Progenitor cell of endocrine pancreas (in vitro differentiated cells): Measurements from ENCODE around the gene RMDN2. TPM values are rescaled to one million over a fixed set of nuclear protein-coding genes. Genes with fewer than 3 reads are reported as not detected.

Experiments used
- DNase-seq: peaks from one replicate; pipeline ENCODE4 v3.0.0; 2021; ENCODE audit warnings: low spot score; ENCODE audit not compliant: unreplicated experiment
- H3K27ac Mint-ChIP-seq: 2 replicates; pipeline ENCODE4 v1.8.0; 2021; ENCODE audit warnings: mild to moderate bottlenecking, moderate library complexity, mixed read lengths
- H3K27me3 Mint-ChIP-seq: 2 replicates; pipeline ENCODE4 v1.8.0; 2021; ENCODE audit warnings: mixed read lengths
- H3K36me3 Mint-ChIP-seq: 2 replicates; pipeline ENCODE4 v1.8.0; 2022; ENCODE audit warnings: mixed read lengths; ENCODE audit not compliant: insufficient read depth
- H3K4me1 Mint-ChIP-seq: 2 replicates; pipeline ENCODE4 v1.8.0; 2021; ENCODE audit warnings: low read depth, mixed read lengths
- H3K4me3 Mint-ChIP-seq: 2 replicates; pipeline ENCODE4 v1.8.0; 2021; ENCODE audit warnings: low read depth, mild to moderate bottlenecking, moderate library complexity, mixed read lengths
- H3K9me3 Mint-ChIP-seq: 2 replicates; pipeline ENCODE4 v1.8.0; 2021; ENCODE audit warnings: low read depth, mixed read lengths
- long read RNA-seq: library from polyadenylated mRNA; unstranded; transcript quantifications from one replicate; pipeline ENCODE4 v2.0.0, GENCODE V29; 2020
- total RNA-seq: library from RNA; stranded (reverse); gene quantifications from 2 replicates; pipeline ENCODE4 v1.2.1, GENCODE V29; 2021
- TF ChIP-seq, protein P1 (sequence below): fragments of 200-600 bp; sonication (generic); IDR thresholded peaks from one replicate; pipeline ENCODE4 v1.5.0; 2021; ENCODE audit warnings: antibody characterized with exemption, mild to moderate bottlenecking; ENCODE audit not compliant: unreplicated experiment

Gene RMDN2, protein sequence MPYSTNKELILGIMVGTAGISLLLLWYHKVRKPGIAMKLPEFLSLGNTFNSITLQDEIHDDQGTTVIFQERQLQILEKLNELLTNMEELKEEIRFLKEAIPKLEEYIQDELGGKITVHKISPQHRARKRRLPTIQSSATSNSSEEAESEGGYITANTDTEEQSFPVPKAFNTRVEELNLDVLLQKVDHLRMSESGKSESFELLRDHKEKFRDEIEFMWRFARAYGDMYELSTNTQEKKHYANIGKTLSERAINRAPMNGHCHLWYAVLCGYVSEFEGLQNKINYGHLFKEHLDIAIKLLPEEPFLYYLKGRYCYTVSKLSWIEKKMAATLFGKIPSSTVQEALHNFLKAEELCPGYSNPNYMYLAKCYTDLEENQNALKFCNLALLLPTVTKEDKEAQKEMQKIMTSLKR
- total RNA-seq, result 9.1 and 9.2 TPM in 2 replicates
- long read RNA-seq, transcript RMDN2-202 (11 exons, 1,381 nt), result major isoform, 10 of 20 reads
- long read RNA-seq, partial matches to known transcripts, result 7 of 20 reads
- long read RNA-seq, other reads (novel, unspliced or antisense), result 3 of 20 reads

DNA sequence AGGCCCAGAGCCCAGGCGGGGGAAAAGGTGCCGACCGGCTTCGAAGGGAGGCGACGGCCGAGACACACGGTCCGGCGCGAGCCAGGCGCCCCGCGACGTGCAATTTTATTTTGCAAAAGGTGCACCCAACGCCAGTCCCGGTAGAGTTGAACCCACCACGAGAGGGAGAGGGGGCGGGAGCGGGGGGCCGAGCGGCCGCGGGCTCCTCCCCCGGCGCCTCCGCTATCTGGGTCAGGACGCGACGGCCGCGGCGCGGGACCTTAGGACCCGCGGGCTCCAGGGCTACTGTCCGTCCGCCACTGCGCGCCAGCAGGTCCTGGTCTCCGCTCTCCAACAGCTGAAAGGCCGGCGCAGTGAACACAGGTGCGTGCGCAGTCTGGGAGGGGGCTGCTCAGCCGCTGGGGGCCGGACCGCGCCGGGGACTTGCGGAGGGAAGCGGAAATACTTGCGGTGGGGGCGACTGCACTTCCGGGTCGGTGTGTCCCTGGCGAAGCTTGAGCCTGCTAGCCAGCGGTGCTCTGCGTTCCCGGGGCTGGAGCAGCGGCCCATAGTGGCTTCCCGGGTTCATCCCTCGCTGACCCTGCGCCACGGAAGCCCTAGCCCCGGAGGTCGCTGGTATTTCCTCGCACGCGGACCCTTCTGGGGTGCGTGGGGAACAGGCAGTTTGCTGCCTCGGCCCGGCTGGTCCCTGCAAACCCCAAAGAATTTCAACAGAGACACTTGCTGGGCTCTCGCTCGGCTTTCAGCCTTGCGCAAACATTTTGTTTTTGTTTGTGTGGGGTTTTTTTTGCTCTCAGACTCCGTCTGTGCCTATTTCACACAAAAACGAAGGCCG, at the start of gene RMDN2:
Gene RMDN2, plus strand, starts transcription at position 225 of the 835 bp plus-strand sequence. CDS start 3,991 bp downstream, outside the sequence.
- H3K4me1 Mint-ChIP-seq, result peaks cover 7% of the 10 kb centered on the region
- TF ChIP-seq, protein P1, sequence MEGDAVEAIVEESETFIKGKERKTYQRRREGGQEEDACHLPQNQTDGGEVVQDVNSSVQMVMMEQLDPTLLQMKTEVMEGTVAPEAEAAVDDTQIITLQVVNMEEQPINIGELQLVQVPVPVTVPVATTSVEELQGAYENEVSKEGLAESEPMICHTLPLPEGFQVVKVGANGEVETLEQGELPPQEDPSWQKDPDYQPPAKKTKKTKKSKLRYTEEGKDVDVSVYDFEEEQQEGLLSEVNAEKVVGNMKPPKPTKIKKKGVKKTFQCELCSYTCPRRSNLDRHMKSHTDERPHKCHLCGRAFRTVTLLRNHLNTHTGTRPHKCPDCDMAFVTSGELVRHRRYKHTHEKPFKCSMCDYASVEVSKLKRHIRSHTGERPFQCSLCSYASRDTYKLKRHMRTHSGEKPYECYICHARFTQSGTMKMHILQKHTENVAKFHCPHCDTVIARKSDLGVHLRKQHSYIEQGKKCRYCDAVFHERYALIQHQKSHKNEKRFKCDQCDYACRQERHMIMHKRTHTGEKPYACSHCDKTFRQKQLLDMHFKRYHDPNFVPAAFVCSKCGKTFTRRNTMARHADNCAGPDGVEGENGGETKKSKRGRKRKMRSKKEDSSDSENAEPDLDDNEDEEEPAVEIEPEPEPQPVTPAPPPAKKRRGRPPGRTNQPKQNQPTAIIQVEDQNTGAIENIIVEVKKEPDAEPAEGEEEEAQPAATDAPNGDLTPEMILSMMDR, result no peak
- H3K4me3 Mint-ChIP-seq, result peak within 1 kb of the TSS; percentile 81
- peak; percentile 95 for DNase-seq
- H3K36me3 Mint-ChIP-seq, result peaks cover under 1% of the 10 kb centered on the region
- H3K27ac Mint-ChIP-seq, result peak within 1 kb of the TSS; percentile 98
- no peaks in the 10 kb centered on the region for H3K9me3 Mint-ChIP-seq
- no peaks in the 10 kb centered on the region for H3K27me3 Mint-ChIP-seq

DNA sequence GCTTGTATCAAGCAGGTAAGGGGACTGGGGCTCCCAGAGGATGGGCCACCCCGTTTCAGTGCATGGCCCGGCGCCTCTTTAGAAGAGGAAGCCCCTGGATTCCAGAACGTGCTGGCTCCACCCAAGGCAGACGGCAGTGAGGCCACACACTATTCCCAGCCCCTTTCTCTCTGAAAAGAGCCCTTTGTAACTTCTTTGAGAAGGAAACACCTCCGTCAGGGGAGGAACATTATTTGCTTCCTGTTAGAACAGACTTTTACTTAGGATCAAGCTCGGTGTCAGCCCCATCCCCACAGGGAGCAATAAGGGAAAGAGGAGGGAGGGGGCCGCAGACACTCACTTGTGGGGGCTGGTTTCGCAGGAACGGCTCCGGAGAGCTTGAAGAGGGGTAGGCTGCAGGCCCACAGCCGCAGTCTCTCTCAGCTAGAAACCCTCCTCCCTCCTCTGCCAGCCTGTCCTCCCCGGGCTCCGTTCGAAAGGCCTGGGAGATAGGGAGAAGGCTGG, 49.6 kb upstream of the RMDN2 start:
- Mint-ChIP-seq H3K9me3 (peaks cover 4% of the 10 kb centered on the region), H3K36me3 (no peaks in the 10 kb centered on the region), H3K27me3 (peaks cover 9% of the 10 kb centered on the region), H3K27ac (peak overlapping the region; percentile 49), H3K4me3 (no peak overlapping the region), H3K4me1 (peaks cover 48% of the 10 kb centered on the region)
- DNase-seq, result no peak
- TF ChIP-seq, protein P1, result no peak

DNA sequence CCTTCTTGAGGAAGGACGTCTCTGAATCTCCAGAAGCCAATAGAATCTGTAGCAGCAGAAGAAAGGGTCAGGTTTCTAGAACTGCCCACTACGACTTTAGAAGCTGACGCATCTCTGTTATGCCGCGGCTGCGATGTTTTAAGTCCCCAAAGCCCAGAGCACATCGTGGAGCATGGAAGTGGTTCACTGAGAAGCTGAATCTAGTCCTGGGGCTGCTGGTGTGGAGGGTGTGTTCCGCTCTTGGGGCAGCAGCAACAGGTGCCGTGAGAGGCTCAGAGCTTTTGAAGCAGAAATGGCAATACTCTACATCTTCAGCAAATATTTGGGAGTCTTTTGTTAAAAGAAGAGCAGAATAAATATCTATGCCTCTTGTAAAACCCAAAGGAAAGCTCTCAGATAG, 48.9 kb upstream of the RMDN2 start:
- H3K27me3 Mint-ChIP-seq, result peaks cover 9% of the 10 kb centered on the region
- H3K36me3 Mint-ChIP-seq, result no peaks in the 10 kb centered on the region
- DNase-seq, result no peak
- TF ChIP-seq, protein P1, result no peak
- peaks cover 48% of the 10 kb centered on the region for H3K4me1 Mint-ChIP-seq
- peak overlapping the region; percentile 49 for H3K27ac Mint-ChIP-seq
- H3K9me3 Mint-ChIP-seq, result peaks cover 4% of the 10 kb centered on the region
- H3K4me3 Mint-ChIP-seq, result peak overlapping the region; percentile 9

DNA sequence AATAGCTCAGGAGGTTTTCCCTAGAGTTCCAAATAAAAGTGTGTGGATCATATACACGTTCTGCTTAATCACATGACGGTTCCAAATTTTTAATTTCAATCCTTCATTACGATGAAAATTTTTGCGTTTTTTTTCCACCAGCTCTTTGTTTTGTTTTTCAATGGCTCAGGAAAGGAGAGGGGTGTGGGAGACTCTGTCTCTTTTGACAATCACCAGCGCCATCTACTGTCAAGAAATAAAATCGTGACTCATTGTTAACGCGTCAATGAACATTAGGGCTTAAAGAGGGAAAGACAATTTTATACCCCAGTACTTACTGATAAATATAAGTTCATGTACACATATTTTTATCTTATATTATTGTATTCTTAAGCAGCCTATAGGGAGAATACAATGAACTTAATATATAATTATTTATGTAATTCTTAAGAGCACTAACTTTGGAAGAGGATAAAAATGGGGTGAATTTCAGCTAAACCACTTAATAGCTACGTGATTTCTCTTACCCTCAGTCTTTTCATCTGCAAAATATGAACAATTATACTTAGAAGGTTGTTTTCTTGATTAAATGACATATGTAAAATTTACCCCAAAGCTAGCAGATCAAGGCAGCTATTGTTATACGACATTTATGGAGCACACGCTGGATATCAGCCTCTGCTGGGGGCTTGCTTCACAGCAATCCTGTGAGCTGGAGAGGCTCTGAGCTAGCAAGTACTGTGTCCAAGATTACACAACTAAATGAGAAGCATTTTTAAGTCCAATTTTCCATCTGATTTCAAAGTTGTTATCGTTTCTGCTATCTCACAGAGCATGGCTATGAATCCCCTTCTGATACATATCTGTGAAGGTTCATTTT, 47.4 kb upstream of the RMDN2 start:
- TF ChIP-seq, protein P1, result peak; percentile 83
- peaks cover 4% of the 10 kb centered on the region for H3K9me3 Mint-ChIP-seq
- H3K4me1 Mint-ChIP-seq, result peaks cover 39% of the 10 kb centered on the region
- H3K27ac Mint-ChIP-seq, result peak overlapping the region; percentile 88
- peak overlapping the region; percentile 43 for H3K4me3 Mint-ChIP-seq
- DNase-seq, result no peak
- peaks cover 9% of the 10 kb centered on the region for H3K27me3 Mint-ChIP-seq
- no peaks in the 10 kb centered on the region for H3K36me3 Mint-ChIP-seq
